WTC11 (cell line): Measurements from ENCODE around the gene KBTBD2. TPM values are rescaled to one million over a fixed set of nuclear protein-coding genes. Genes with fewer than 3 reads are reported as not detected.
A peak's percentile ranks its signal among the peaks of the same experiment; 100 is the strongest.

ENCODE experiments used
- ATAC-seq: fragments of 200-7000 bp; cut with Tn5 transposase; 2 replicates; pipeline ENCODE4 v1.10.0; 2021; ENCODE audit warnings: mild to moderate bottlenecking, moderate library complexity
- Bru-seq: library from RNA; stranded (reverse); fragments of 400-500 nt; gene quantifications from one replicate; lab custom pipeline; 2021; lab: Mats Ljungman, UMichigan
- CTCF ChIA-PET: fragments of 300-600 bp; sonication (Branson Sonifier 250); formaldehyde crosslinking; loops from one replicate; lab custom pipeline; 2021; ENCODE audit warnings: antibody characterized with exemption; lab: Charles Lee
- POLR2A ChIA-PET: fragments of 350-600 bp; sonication (Branson Sonifier 250); formaldehyde crosslinking; loops from one replicate; lab custom pipeline; 2021; ENCODE audit warnings: antibody characterized with exemption; lab: Charles Lee
- DNase-seq: peaks from one replicate; pipeline ENCODE4 v3.0.0; 2021; ENCODE audit warnings: low spot score
- H3K27ac Mint-ChIP-seq: 2 replicates; pipeline ENCODE4 v1.8.0; 2021; ENCODE audit warnings: mixed read lengths
- H3K27me3 Mint-ChIP-seq: 2 replicates; pipeline ENCODE4 v1.8.0; 2021; ENCODE audit warnings: low read depth, mild to moderate bottlenecking, moderate library complexity, mixed read lengths
- H3K36me3 Mint-ChIP-seq: 2 replicates; pipeline ENCODE4 v1.8.0; 2021; ENCODE audit warnings: mixed read lengths
- H3K4me1 Mint-ChIP-seq: 2 replicates; pipeline ENCODE4 v1.8.0; 2022; ENCODE audit warnings: mixed read lengths
- H3K4me3 Mint-ChIP-seq: 2 replicates; pipeline ENCODE4 v1.8.0; 2021; ENCODE audit warnings: mild to moderate bottlenecking, moderate library complexity, mixed read lengths
- H3K9me3 Mint-ChIP-seq: 2 replicates; pipeline ENCODE4 v1.8.0; 2021; ENCODE audit warnings: mixed read lengths
- ETV6 ChIP-seq: sonication (generic); formaldehyde crosslinking; IDR thresholded peaks from 2 replicates; pipeline ENCODE4 v1.8.1; 2022; ENCODE audit warnings: mild to moderate bottlenecking, missing genetic modification reagents
- FOXK1 ChIP-seq: sonication (generic); formaldehyde crosslinking; IDR thresholded peaks from 2 replicates; pipeline ENCODE4 v1.8.0; 2022; ENCODE audit warnings: mild to moderate bottlenecking, moderate library complexity, missing genetic modification reagents
- FOXP1 ChIP-seq: sonication (generic); formaldehyde crosslinking; IDR thresholded peaks from 2 replicates; pipeline ENCODE4 v1.8.0; 2022; ENCODE audit warnings: missing genetic modification reagents, mild to moderate bottlenecking, moderate library complexity, borderline replicate concordance
- GABPB1 ChIP-seq: sonication (generic); formaldehyde crosslinking; IDR thresholded peaks from 2 replicates; pipeline ENCODE4 v1.8.1; 2023; ENCODE audit warnings: mild to moderate bottlenecking, missing genetic modification reagents
- MYBL2 ChIP-seq: sonication (generic); formaldehyde crosslinking; IDR thresholded peaks from 2 replicates; pipeline ENCODE4 v1.8.1; 2023; ENCODE audit warnings: mild to moderate bottlenecking, moderate library complexity, missing genetic modification reagents
- NFATC4 ChIP-seq: fragments of 250-450 bp; sonication (Bioruptor Pico); IDR thresholded peaks from 2 replicates; pipeline ENCODE4 v1.9.0; 2021; ENCODE audit warnings: mild to moderate bottlenecking
- NFYB ChIP-seq: sonication (generic); formaldehyde crosslinking; conservative IDR thresholded peaks from 2 replicates; pipeline ENCODE4 v1.8.0; 2022; ENCODE audit warnings: low read depth, missing genetic modification reagents
- NR3C1 ChIP-seq: sonication (generic); formaldehyde crosslinking; conservative IDR thresholded peaks from 2 replicates; pipeline ENCODE4 v1.8.1; 2023; ENCODE audit warnings: low read depth, mild to moderate bottlenecking, missing genetic modification reagents
- SP1 ChIP-seq: sonication (generic); formaldehyde crosslinking; conservative IDR thresholded peaks from 2 replicates; pipeline ENCODE4 v1.8.1; 2022; ENCODE audit warnings: missing genetic modification reagents
- ZNF121 ChIP-seq: sonication (generic); formaldehyde crosslinking; IDR thresholded peaks from 2 replicates; pipeline ENCODE4 v1.8.0; 2023; ENCODE audit warnings: missing genetic modification reagents
- ZNF416 ChIP-seq: fragments of 250-450 bp; sonication (Bioruptor Pico); IDR thresholded peaks from 2 replicates; pipeline ENCODE4 v1.9.0; 2021; ENCODE audit warnings: mild to moderate bottlenecking, inconsistent platforms
- ZNF423 ChIP-seq: fragments of 250-450 bp; sonication (Bioruptor Pico); IDR thresholded peaks from 2 replicates; pipeline ENCODE4 v2.1.2; 2022; ENCODE audit warnings: mild to moderate bottlenecking, moderate library complexity
- long read RNA-seq, 3 experiments: library from RNA in 1 of 3; library from capped mRNA in 1 of 3; library from polyadenylated mRNA in 1 of 3; unstranded in 2 of 3; stranded (forward) in 1 of 3; transcript quantifications; one replicate each; pipeline ENCODE4 v2.0.0, GENCODE V29; 2021
- total RNA-seq: library from RNA; stranded (reverse); gene quantifications from 3 replicates; pipeline ENCODE4 v1.2.3, GENCODE V29; 2021
- TF ChIP-seq, protein P1 (sequence below): sonication (generic); formaldehyde crosslinking; conservative IDR thresholded peaks from 2 replicates; pipeline ENCODE4 v1.8.1; 2022; ENCODE audit warnings: mild to moderate bottlenecking, missing genetic modification reagents
- TF ChIP-seq, protein P2 (sequence below): sonication (generic); formaldehyde crosslinking; IDR thresholded peaks from 2 replicates; pipeline ENCODE4 v1.8.0; 2023; ENCODE audit warnings: missing genetic modification reagents, mild to moderate bottlenecking, borderline replicate concordance
- TF ChIP-seq, protein P3 (sequence below): sonication (generic); formaldehyde crosslinking; IDR thresholded peaks from 2 replicates; pipeline ENCODE4 v1.8.1; 2023; ENCODE audit warnings: mild to moderate bottlenecking, missing genetic modification reagents
- TF ChIP-seq, protein P4 (sequence below): sonication (generic); formaldehyde crosslinking; IDR thresholded peaks from 2 replicates; pipeline ENCODE4 v1.8.0; 2022; ENCODE audit warnings: mild to moderate bottlenecking, missing genetic modification reagents

The KBTBD2 gene
- total RNA-seq, result 26.8 to 29.7 TPM (median 28.2 TPM) in 3 replicates
- Bru-seq, nascent RNA, result percentile 89 among the genes with signal in this experiment
- long read RNA-seq, experiment 1, transcript KBTBD2-201 (4 exons, 3,745 nt), result major isoform, 72 of 120 reads
- long read RNA-seq, experiment 1, partial matches to known transcripts, result 9 of 120 reads
- long read RNA-seq, experiment 1, other reads (novel, unspliced or antisense), result 39 of 120 reads
- long read RNA-seq, experiment 2, transcript KBTBD2-201 (4 exons, 3,745 nt), result major isoform, 12 of 37 reads
- long read RNA-seq, experiment 2, partial matches to known transcripts, result 5 of 37 reads
- long read RNA-seq, experiment 2, other reads (novel, unspliced or antisense), result 20 of 37 reads
- long read RNA-seq, experiment 3, transcript KBTBD2-201 (4 exons, 3,745 nt), result major isoform, 9 of 10 reads
- long read RNA-seq, experiment 3, partial matches to known transcripts, result 0 of 10 reads
- long read RNA-seq, experiment 3, other reads (novel, unspliced or antisense), result 1 of 10 reads

DNA sequence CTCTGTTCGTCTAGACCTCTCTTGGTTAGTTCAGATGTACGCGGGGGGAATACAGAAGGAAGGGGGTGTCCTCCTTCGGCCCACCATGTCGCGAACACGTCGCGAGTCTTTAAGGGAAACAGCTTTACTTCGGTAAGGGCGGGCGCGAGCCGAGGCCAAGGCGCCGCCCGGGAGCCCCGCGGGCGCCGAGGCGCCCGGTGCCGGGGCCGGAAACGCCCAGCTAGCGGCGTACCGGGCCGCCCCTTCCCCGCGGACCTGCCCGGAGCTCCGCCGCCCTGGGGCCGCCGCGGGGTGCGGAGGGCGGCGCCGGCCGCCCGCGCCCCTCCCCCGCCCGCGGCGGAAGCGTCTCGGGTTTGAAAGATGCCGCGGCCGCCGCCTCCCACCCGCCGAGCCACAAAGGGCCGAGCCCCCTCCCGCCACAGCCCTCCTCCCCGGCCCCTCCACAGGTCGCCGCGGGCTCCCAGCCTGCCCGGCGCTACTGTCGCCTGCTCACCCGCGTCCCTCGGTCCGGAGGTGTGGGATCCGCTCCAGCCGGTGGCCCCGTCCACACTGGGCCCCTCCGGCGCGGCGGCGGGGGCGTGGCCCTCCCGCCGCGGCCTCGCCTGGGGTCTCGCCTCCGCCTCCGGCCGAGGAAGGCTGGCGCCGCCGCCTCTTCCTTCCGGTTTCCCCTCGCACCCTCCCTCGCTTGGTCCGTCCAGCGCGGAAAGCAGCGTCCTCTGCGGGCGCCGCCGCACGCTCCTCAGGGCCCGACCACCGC lies at the start of gene KBTBD2:
Gene KBTBD2 (minus strand): TSS at position 718 of the 757 bp plus-strand sequence. CDS start 12,156 bp downstream, outside the sequence.
- POLR2A ChIA-PET, result no interaction called here
- DNase-seq (peak; percentile 74), ATAC-seq (peak; percentile 69)
- TF ChIP-seq ETV6 (CRISPR knock-in tag), result 0 out of 2 replicates have a peak, but pooled peaks have one; percentile 56
- TF ChIP-seq NR3C1, result no peak
- peak; percentile 33 for TF ChIP-seq SP1 (CRISPR knock-in tag)
- TF ChIP-seq ZNF416 (CRISPR knock-in tag), result 0 out of 2 replicates have a peak, but pooled peaks have one; percentile 79
- peak; percentile 75; the same call in 1 of the 2 replicates for TF ChIP-seq ZNF121
- TF ChIP-seq FOXP1, result no peak
- TF ChIP-seq FOXK1 (CRISPR knock-in tag), result peak; percentile 48; the same call in 1 of the 2 replicates
- no peak for TF ChIP-seq NFYB (CRISPR knock-in tag)
- TF ChIP-seq ZNF423 (CRISPR knock-in tag), result peak; percentile 7; the same call in 1 of the 2 replicates
- TF ChIP-seq NFATC4 (CRISPR knock-in tag), result no peak
- TF ChIP-seq, protein P1, sequence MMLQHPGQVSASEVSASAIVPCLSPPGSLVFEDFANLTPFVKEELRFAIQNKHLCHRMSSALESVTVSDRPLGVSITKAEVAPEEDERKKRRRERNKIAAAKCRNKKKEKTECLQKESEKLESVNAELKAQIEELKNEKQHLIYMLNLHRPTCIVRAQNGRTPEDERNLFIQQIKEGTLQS (CRISPR knock-in tag), result no peak
- TF ChIP-seq, protein P2, sequence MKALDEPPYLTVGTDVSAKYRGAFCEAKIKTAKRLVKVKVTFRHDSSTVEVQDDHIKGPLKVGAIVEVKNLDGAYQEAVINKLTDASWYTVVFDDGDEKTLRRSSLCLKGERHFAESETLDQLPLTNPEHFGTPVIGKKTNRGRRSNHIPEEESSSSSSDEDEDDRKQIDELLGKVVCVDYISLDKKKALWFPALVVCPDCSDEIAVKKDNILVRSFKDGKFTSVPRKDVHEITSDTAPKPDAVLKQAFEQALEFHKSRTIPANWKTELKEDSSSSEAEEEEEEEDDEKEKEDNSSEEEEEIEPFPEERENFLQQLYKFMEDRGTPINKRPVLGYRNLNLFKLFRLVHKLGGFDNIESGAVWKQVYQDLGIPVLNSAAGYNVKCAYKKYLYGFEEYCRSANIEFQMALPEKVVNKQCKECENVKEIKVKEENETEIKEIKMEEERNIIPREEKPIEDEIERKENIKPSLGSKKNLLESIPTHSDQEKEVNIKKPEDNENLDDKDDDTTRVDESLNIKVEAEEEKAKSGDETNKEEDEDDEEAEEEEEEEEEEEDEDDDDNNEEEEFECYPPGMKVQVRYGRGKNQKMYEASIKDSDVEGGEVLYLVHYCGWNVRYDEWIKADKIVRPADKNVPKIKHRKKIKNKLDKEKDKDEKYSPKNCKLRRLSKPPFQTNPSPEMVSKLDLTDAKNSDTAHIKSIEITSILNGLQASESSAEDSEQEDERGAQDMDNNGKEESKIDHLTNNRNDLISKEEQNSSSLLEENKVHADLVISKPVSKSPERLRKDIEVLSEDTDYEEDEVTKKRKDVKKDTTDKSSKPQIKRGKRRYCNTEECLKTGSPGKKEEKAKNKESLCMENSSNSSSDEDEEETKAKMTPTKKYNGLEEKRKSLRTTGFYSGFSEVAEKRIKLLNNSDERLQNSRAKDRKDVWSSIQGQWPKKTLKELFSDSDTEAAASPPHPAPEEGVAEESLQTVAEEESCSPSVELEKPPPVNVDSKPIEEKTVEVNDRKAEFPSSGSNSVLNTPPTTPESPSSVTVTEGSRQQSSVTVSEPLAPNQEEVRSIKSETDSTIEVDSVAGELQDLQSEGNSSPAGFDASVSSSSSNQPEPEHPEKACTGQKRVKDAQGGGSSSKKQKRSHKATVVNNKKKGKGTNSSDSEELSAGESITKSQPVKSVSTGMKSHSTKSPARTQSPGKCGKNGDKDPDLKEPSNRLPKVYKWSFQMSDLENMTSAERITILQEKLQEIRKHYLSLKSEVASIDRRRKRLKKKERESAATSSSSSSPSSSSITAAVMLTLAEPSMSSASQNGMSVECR (CRISPR knock-in tag), result 0 out of 2 replicates have a peak, but pooled peaks have one; percentile 20
- TF ChIP-seq GABPB1 (CRISPR knock-in tag), result peak; percentile 22; the same call in 1 of the 2 replicates
- TF ChIP-seq, protein P3, sequence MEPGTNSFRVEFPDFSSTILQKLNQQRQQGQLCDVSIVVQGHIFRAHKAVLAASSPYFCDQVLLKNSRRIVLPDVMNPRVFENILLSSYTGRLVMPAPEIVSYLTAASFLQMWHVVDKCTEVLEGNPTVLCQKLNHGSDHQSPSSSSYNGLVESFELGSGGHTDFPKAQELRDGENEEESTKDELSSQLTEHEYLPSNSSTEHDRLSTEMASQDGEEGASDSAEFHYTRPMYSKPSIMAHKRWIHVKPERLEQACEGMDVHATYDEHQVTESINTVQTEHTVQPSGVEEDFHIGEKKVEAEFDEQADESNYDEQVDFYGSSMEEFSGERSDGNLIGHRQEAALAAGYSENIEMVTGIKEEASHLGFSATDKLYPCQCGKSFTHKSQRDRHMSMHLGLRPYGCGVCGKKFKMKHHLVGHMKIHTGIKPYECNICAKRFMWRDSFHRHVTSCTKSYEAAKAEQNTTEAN (CRISPR knock-in tag), result peak; percentile 27; the same call in 1 of the 2 replicates
- peak; percentile 55; the same call in 1 of the 2 replicates for TF ChIP-seq MYBL2
- TF ChIP-seq, protein P4, sequence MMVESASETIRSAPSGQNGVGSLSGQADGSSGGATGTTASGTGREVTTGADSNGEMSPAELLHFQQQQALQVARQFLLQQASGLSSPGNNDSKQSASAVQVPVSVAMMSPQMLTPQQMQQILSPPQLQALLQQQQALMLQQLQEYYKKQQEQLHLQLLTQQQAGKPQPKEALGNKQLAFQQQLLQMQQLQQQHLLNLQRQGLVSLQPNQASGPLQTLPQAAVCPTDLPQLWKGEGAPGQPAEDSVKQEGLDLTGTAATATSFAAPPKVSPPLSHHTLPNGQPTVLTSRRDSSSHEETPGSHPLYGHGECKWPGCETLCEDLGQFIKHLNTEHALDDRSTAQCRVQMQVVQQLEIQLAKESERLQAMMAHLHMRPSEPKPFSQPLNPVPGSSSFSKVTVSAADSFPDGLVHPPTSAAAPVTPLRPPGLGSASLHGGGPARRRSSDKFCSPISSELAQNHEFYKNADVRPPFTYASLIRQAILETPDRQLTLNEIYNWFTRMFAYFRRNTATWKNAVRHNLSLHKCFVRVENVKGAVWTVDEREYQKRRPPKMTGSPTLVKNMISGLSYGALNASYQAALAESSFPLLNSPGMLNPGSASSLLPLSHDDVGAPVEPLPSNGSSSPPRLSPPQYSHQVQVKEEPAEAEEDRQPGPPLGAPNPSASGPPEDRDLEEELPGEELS (CRISPR knock-in tag), result peak; percentile 47; the same call in 1 of the 2 replicates
- Mint-ChIP-seq H3K4me3 (peak within 1 kb of the TSS; percentile 93), H3K27me3 (peaks cover 6% of the 10 kb centered on the region), H3K9me3 (no peaks in the 10 kb centered on the region), H3K27ac (peak within 1 kb of the TSS; percentile 99), H3K36me3 (no peaks in the 10 kb centered on the region), H3K4me1 (peaks cover 40% of the 10 kb centered on the region)
- CTCF ChIA-PET, result interaction anchor here (0.7 to 7.0 kb wide), 4 partner anchors 44 to 218 kb away, joined by 4 to 29 read pairs (median 4); partner anchors contain the start of gene RP9
